Motor neuron (in vitro differentiated cells): ENCODE results near the gene C19orf12. TPM values are rescaled to one million over a fixed set of nuclear protein-coding genes. Genes with fewer than 3 reads are reported as not detected.
A peak's percentile ranks its signal among the peaks of the same experiment; 100 is the strongest.

Experiments
- ATAC-seq, 8 experiments: fragments of 200-7000 bp; cut with Tn5 transposase; replicated peaks in 6 of 8; 2 replicates each; pipeline ENCODE4 v1.8.0; 2021; ENCODE audit warnings: mild to moderate bottlenecking in 8 of 8, moderate library complexity in 8 of 8
- H3K27ac ChIP-seq, 2 donors: fragments of 250-450 bp; sonication (Bioruptor Pico); 2 replicates each; pipeline ENCODE4 v1.9.0; 2021; ENCODE audit warnings: antibody characterized with exemption in 2 of 2, mild to moderate bottlenecking in 2 of 2, moderate library complexity in 1 of 2
- H3K4me1 ChIP-seq, 2 donors: fragments of 250-450 bp; sonication (Bioruptor Pico); replicated peaks in 1 of 2; 2 replicates each; pipeline ENCODE4 v1.6.1; 2021; ENCODE audit warnings: antibody characterized with exemption in 2 of 2, mild to moderate bottlenecking in 2 of 2, moderate library complexity in 1 of 2
- H3K4me3 ChIP-seq, 5 donors: fragments of 250-450 bp; sonication (Bioruptor Pico); 2 replicates each; pipeline ENCODE4 v1.9.0; 2021; ENCODE audit warnings: antibody characterized with exemption in 5 of 5, mild to moderate bottlenecking in 5 of 5, moderate library complexity in 4 of 5
- WGBS, 10 experiments: fragments of 450-650 bp; shearing (Covaris generic); methylation state at CpG; one replicate each; pipeline ENCODE4 v1.0.0; 2022; 5-methylcytosine and 5-hydroxymethylcytosine counted together
- in situ Hi-C, 9 experiments: fragments of 400-800 bp; cut with MboI; loops; one replicate each; pipeline ENCODE4 v1.15.0; 2021; ENCODE audit warnings: low sequenced_read_pairs in 9 of 9, low pct_unique_long_range_greater_than_20kb in 2 of 9; ENCODE audit not compliant: unreplicated experiment in 9 of 9
- total RNA-seq, 8 experiments: library from RNA; unstranded; fragments of 300-600 nt; gene quantifications; 2 replicates each; pipeline versions ENCODE4 v1.2.3 to v1.2.4, GENCODE V29; 2022

Gene C19orf12
- total RNA-seq, 8 experiments from 2014 or later = 11.1 to 29.3 (median 16.6) TPM

GRCh38 chr19:29702963-29703320, 12.1 kb downstream of the C19orf12 start:
- peaks cover 8 to 13% of the 10 kb centered on the region in 2 donors for H3K4me1 ChIP-seq
- no peak for ATAC-seq
- H3K4me3 ChIP-seq = no peak overlapping the region
- WGBS, 10 experiments = 86 to 97% (median 96%) methylated on average over 4 to 9 of the region's 9 CpGs; no CpG with 5 or more reads in 7 of the 10 experiments
- in situ Hi-C loops = no loop called here
- no peak overlapping the region for H3K27ac ChIP-seq

- peak in 1 of 8 experiments; percentile 17 for ATAC-seq
- H3K27ac ChIP-seq = no peak overlapping the region
- WGBS, 10 experiments = 80 to 100% (median 90%) methylated on average over 1 to 5 of the region's 30 CpGs; no CpG with 5 or more reads in 2 of the 10 experiments
- H3K4me3 ChIP-seq = no peak overlapping the region
- peaks cover 8 to 13% of the 10 kb centered on the region in 2 donors for H3K4me1 ChIP-seq
- in situ Hi-C loops = no loop called here
Measured at GRCh38 chr19:29702161-29702962, 12.7 kb downstream of the C19orf12 start.

GRCh38 chr19:29700498-29700897, 14.6 kb downstream of the C19orf12 start:
- in situ Hi-C loops = no loop called here
- peaks cover 8 to 13% of the 10 kb centered on the region in 2 donors for H3K4me1 ChIP-seq
- no peak overlapping the region for H3K4me3 ChIP-seq
- WGBS, 10 experiments = 21 to 83% (median 60%) methylated on average over 1 to 6 of the region's 6 CpGs; no CpG with 5 or more reads in 4 of the 10 experiments
- ATAC-seq = peak in 5 of 8 experiments; percentile 83 to 96 (median 90)
- no peak overlapping the region for H3K27ac ChIP-seq

GRCh38 chr19:29699861-29700260, 15.2 kb downstream of the C19orf12 start:
- peaks cover 8 to 14% of the 10 kb centered on the region in 2 donors for H3K4me1 ChIP-seq
- H3K4me3 ChIP-seq = no peak overlapping the region
- ATAC-seq = no peak
- in situ Hi-C loops = no loop called here
- WGBS, 10 experiments = 50 to 100% (median 100%) methylated on average over 1 to 3 of the region's 5 CpGs; no CpG with 5 or more reads in 4 of the 10 experiments
- no peak overlapping the region for H3K27ac ChIP-seq

GRCh38 chr19:29697523-29698261, 17.4 kb downstream of the C19orf12 start:
- peaks cover 11 to 18% of the 10 kb centered on the region in 2 donors for H3K4me1 ChIP-seq
- H3K27ac ChIP-seq = no peak overlapping the region
- in situ Hi-C loops = no loop called here
- ATAC-seq = no peak
- H3K4me3 ChIP-seq = no peak overlapping the region
- 83 to 100% methylated on average over 1 to 3 of the region's 10 CpGs; no CpG with 5 or more reads in 8 of the 10 experiments for WGBS, 10 experiments

- ATAC-seq = no peak
- Histone ChIP-seq H3K4me1 (peaks cover 11 to 18% of the 10 kb centered on the region in 2 donors), H3K27ac (no peak overlapping the region), H3K4me3 (no peak overlapping the region)
- in situ Hi-C loops = no loop called here
- WGBS, 10 experiments = 17 to 20% methylated on average over 1 of the region's 2 CpGs; no CpG with 5 or more reads in 8 of the 10 experiments
Measured at GRCh38 chr19:29696565-29696846, 18.6 kb downstream of the C19orf12 start.

- WGBS, 10 experiments = 40 to 60% (median 45%) methylated on average over 1 to 2 of the region's 6 CpGs; no CpG with 5 or more reads in 6 of the 10 experiments
- Histone ChIP-seq H3K4me3 (no peak overlapping the region), H3K4me1 (peaks cover 11 to 18% of the 10 kb centered on the region in 2 donors), H3K27ac (no peak overlapping the region)
- no peak for ATAC-seq
- in situ Hi-C loops = no loop called here
Measured at GRCh38 chr19:29695765-29696564, 19.1 kb downstream of the C19orf12 start.

- ATAC-seq = peak; percentile 99 to 100 (median 100)
- no peak overlapping the region for H3K4me3 ChIP-seq
- in situ Hi-C loops = no loop called here
- peak overlapping the region in 1 of 2 donors; percentile 43 for H3K27ac ChIP-seq
- 22 to 100% (median 76%) methylated on average over 1 to 4 of the region's 19 CpGs; no CpG with 5 or more reads in 6 of the 10 experiments for WGBS, 10 experiments
- H3K4me1 ChIP-seq = peaks cover 5 to 9% of the 10 kb centered on the region in 2 donors
Measured at GRCh38 chr19:29694669-29695627, 20.1 kb downstream of the C19orf12 start.

GRCh38 chr19:29694161-29694560, 20.9 kb downstream of the C19orf12 start:
- no peak overlapping the region for H3K27ac ChIP-seq

GRCh38 chr19:29690842-29691241, 24.2 kb downstream of the C19orf12 start:
- 64 to 100% (median 73%) methylated on average over 1 to 2 of the region's 2 CpGs; no CpG with 5 or more reads in 5 of the 10 experiments for WGBS, 10 experiments
- in situ Hi-C loops = no loop called here
- no peak for ATAC-seq
- Histone ChIP-seq H3K4me3 (no peak overlapping the region), H3K27ac (no peak overlapping the region), H3K4me1 (peaks cover 7 to 9% of the 10 kb centered on the region in 2 donors)

More at GRCh38 chr19:29694161-29694560, 20.9 kb downstream of the C19orf12 start:
- peak in 4 of 8 experiments; percentile 15 to 31 (median 28) for ATAC-seq
- 39 to 100% (median 82%) methylated on average over 2 to 5 of the region's 5 CpGs; no CpG with 5 or more reads in 2 of the 10 experiments for WGBS, 10 experiments
- in situ Hi-C loops = no loop called here
- Histone ChIP-seq H3K4me3 (no peak overlapping the region), H3K4me1 (peaks cover 3 to 5% of the 10 kb centered on the region in 2 donors)

GRCh38 chr19:29687897-29688728, 26.9 kb downstream of the C19orf12 start:
- WGBS, 10 experiments = 25 to 89% (median 78%) methylated on average over 4 to 15 of the region's 18 CpGs
- H3K27ac ChIP-seq = peak overlapping the region in 1 of 2 donors; percentile 62
- ATAC-seq = peak in 6 of 8 experiments; percentile 9 to 63 (median 36)
- H3K4me1 ChIP-seq = peaks cover 4 to 6% of the 10 kb centered on the region in 2 donors
- H3K4me3 ChIP-seq = no peak overlapping the region
- in situ Hi-C loops = no loop called here
